Measurements from ENCODE around the gene DTNA. TPM values are rescaled to one million over a fixed set of nuclear protein-coding genes. Genes with fewer than 3 reads are reported as not detected.

DTNA gene
- polyA plus RNA-seq, 1 donor (not counting 4 experiments of a cell fraction or from before 2014, with no cell fraction given), result 0.81 TPM

- no peak overlapping the region for H3K27ac ChIP-seq (ENCODE audit: control insufficient read depth, insufficient read depth, low read length)
- FAIRE-seq, result no peak
Measured at GRCh38 chr18:34806527-34806926, 96.4 kb downstream of the DTNA start.

DNA sequence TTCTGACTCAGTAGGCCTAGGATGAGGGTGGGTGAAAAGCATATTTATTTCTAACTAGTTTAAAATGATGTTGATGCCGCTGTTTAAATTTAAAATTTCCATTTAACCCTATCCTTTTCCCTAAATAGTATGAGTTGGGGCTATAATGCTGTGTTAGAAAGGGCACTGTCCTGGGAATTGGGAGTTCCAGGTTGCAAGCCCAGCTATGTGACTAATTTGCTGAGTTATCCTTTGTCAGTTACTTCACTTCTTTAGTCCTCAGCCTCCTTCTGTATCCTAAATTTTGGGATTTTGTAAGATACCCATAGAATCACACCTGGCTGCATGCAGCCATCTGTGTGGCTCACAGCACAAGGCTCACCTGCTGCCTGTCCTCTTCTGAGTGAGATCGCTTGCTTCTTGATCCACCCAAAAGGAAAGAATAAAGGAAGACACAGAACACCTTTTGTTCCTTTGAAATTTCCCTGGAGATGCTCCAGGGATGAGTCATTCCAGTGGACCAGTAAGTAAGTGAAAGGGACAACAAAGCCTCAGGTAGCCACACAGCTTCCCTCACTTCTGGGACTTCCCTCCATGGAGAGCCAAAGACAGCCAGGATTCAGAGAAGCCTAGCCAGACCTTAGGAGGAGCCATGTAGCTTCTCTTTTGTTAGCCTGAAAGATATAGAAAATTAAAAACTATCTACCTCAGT, 97.2 kb downstream of the DTNA start:
- H3K4me1 ChIP-seq (ENCODE audit: control insufficient read depth, extremely low read depth, insufficient read depth, low read length), result no peaks in the 10 kb centered on the region
- FAIRE-seq, result no peak

More at GRCh38 chr18:34806527-34806926, 96.4 kb downstream of the DTNA start:
- Histone ChIP-seq H3K4me1 (ENCODE audit: control insufficient read depth, extremely low read depth, insufficient read depth, low read length) (no peaks in the 10 kb centered on the region), H3K9me1 (ENCODE audit: control insufficient read depth, extremely low read depth, insufficient read depth, low read length) (no peaks in the 10 kb centered on the region), H3K27me3 (ENCODE audit: control insufficient read depth, extremely low read depth, insufficient read depth, low read length) (no peaks in the 10 kb centered on the region), H3K36me3 (ENCODE audit: control insufficient read depth in 2 of 2, extremely low read depth in 1 of 2, insufficient read depth in 2 of 2, low read length in 2 of 2) (no peaks in the 10 kb centered on the region), H3K4me2 (ENCODE audit: control insufficient read depth, extremely low read depth, insufficient read depth, low read depth, low read length) (no peak overlapping the region), H2AFZ (ENCODE audit: control insufficient read depth, low read length) (no peak overlapping the region), H3K9ac (ENCODE audit: control insufficient read depth, extremely low read depth, insufficient read depth, low read length) (no peak overlapping the region), H3K79me2 (ENCODE audit: control insufficient read depth, insufficient read depth, low read length) (no peaks in the 10 kb centered on the region), H3K9me3 (ENCODE audit: control insufficient read depth, low read depth, low read length) (no peaks in the 10 kb centered on the region), H3K4me3 (ENCODE audit: control insufficient read depth in 2 of 3, extremely low read depth in 1 of 3, insufficient read depth in 2 of 3, low read depth in 1 of 3, low read length in 3 of 3) (no peak overlapping the region), H4K20me1 (ENCODE audit: control insufficient read depth, extremely low read depth, insufficient read depth, low read length) (no peaks in the 10 kb centered on the region)
- DNase-seq (ENCODE audit: low read depth, low spot score), result no peak
- TF ChIP-seq CTCF (optimal IDR thresholded peaks at IDR 0.05 in 1 of 3, IDR thresholded peaks at IDR 0.05 in 1 of 3, conservative IDR thresholded peaks at IDR 0.05 in 1 of 3; ENCODE audit: extremely low read depth in 1 of 3, insufficient read depth in 2 of 3, low read length in 3 of 3), result no peak
- no peak for TF ChIP-seq EZH2 (IDR thresholded peaks at IDR 0.05; ENCODE audit: low read length)
- dilution Hi-C loops (cut with MboI; ENCODE audit: extremely low pct_ligation_motif_present, low sequenced_read_pairs), result no loop called here

More for the DNA sequence above, 97.2 kb downstream of the DTNA start:
- Histone ChIP-seq H3K9me3 (ENCODE audit: control insufficient read depth, low read depth, low read length) (no peaks in the 10 kb centered on the region), H3K4me3 (ENCODE audit: control insufficient read depth in 2 of 3, extremely low read depth in 1 of 3, insufficient read depth in 2 of 3, low read depth in 1 of 3, low read length in 3 of 3) (no peak overlapping the region), H3K27ac (ENCODE audit: control insufficient read depth, insufficient read depth, low read length) (no peak overlapping the region), H3K36me3 (ENCODE audit: control insufficient read depth in 2 of 2, extremely low read depth in 1 of 2, insufficient read depth in 2 of 2, low read length in 2 of 2) (no peaks in the 10 kb centered on the region), H2AFZ (ENCODE audit: control insufficient read depth, low read length) (no peak overlapping the region), H3K9ac (ENCODE audit: control insufficient read depth, extremely low read depth, insufficient read depth, low read length) (no peak overlapping the region), H3K79me2 (ENCODE audit: control insufficient read depth, insufficient read depth, low read length) (no peaks in the 10 kb centered on the region), H4K20me1 (ENCODE audit: control insufficient read depth, extremely low read depth, insufficient read depth, low read length) (no peaks in the 10 kb centered on the region), H3K4me2 (ENCODE audit: control insufficient read depth, extremely low read depth, insufficient read depth, low read depth, low read length) (no peak overlapping the region), H3K27me3 (ENCODE audit: control insufficient read depth, extremely low read depth, insufficient read depth, low read length) (no peaks in the 10 kb centered on the region), H3K9me1 (ENCODE audit: control insufficient read depth, extremely low read depth, insufficient read depth, low read length) (no peaks in the 10 kb centered on the region)
- no peak for DNase-seq (ENCODE audit: low read depth, low spot score)
- TF ChIP-seq EZH2 (IDR thresholded peaks at IDR 0.05; ENCODE audit: low read length) (no peak), CTCF (optimal IDR thresholded peaks at IDR 0.05 in 1 of 3, IDR thresholded peaks at IDR 0.05 in 1 of 3, conservative IDR thresholded peaks at IDR 0.05 in 1 of 3; ENCODE audit: extremely low read depth in 1 of 3, insufficient read depth in 2 of 3, low read length in 3 of 3) (no peak)
- dilution Hi-C loops (cut with MboI; ENCODE audit: extremely low pct_ligation_motif_present, low sequenced_read_pairs), result no loop called here
